Endodermal cell (in vitro differentiated cells): ENCODE data around the gene MINDY4. TPM values are rescaled to one million over a fixed set of nuclear protein-coding genes. Genes with fewer than 3 reads are reported as not detected.

Experiments used
- DNase-seq: peaks from one replicate; pipeline ENCODE4 v3.0.0-alpha.2; 2017
- H3K27ac ChIP-seq: 2 replicates; pipeline ENCODE4 v1.5.1; 2013; ENCODE audit warnings: mild to moderate bottlenecking, low read depth, low read length, moderate library complexity
- H3K27me3 ChIP-seq: 2 replicates; pipeline ENCODE4 v1.6.1; 2013; ENCODE audit warnings: mild to moderate bottlenecking, low read length, moderate library complexity; ENCODE audit not compliant: insufficient read depth, control insufficient read depth, poor library complexity, severe bottlenecking
- H3K36me3 ChIP-seq: 2 replicates; pipeline ENCODE4 v1.7.0; 2013; ENCODE audit warnings: mild to moderate bottlenecking, low read length, moderate library complexity; ENCODE audit not compliant: control insufficient read depth, insufficient read depth
- H3K4me1 ChIP-seq: one replicate; pipeline ENCODE4 v1.7.0; 2013; ENCODE audit warnings: low read length; ENCODE audit not compliant: control insufficient read depth, insufficient read depth
- H3K4me3 ChIP-seq: 2 replicates; pipeline ENCODE4 v1.5.1; 2013; ENCODE audit warnings: mild to moderate bottlenecking, low read length, moderate library complexity
- H3K9ac ChIP-seq: 2 replicates; pipeline ENCODE4 v1.6.1; 2013; ENCODE audit warnings: mild to moderate bottlenecking, low read length, moderate library complexity; ENCODE audit not compliant: poor library complexity, severe bottlenecking; ENCODE audit errors: extremely low read depth
- H3K9me3 ChIP-seq: 2 replicates; pipeline ENCODE4 v1.6.1; 2013; ENCODE audit warnings: mild to moderate bottlenecking, low read length, moderate library complexity; ENCODE audit not compliant: control insufficient read depth
- H3K27ac Mint-ChIP-seq: 2 replicates; pipeline ENCODE4 v1.8.0; 2020; ENCODE audit warnings: mixed read lengths
- H3K27me3 Mint-ChIP-seq: 2 replicates; pipeline ENCODE4 v1.8.0; 2021; ENCODE audit warnings: mild to moderate bottlenecking, mixed read lengths; ENCODE audit not compliant: insufficient read depth
- H3K36me3 Mint-ChIP-seq: 2 replicates; pipeline ENCODE4 v1.8.0; 2020; ENCODE audit warnings: low read depth, mixed read lengths
- H3K4me1 Mint-ChIP-seq: 2 replicates; pipeline ENCODE4 v1.8.0; 2020; ENCODE audit warnings: mixed read lengths
- H3K4me3 Mint-ChIP-seq: 2 replicates; pipeline ENCODE4 v1.8.0; 2020; ENCODE audit warnings: mild to moderate bottlenecking, moderate library complexity, mixed read lengths
- H3K9me3 Mint-ChIP-seq: 2 replicates; pipeline ENCODE4 v1.8.0; 2020; ENCODE audit warnings: mild to moderate bottlenecking, mixed read lengths
- WGBS, 2 experiments: methylation state at CpG; one replicate each; pipeline versions ENCODE4 v1.1.5 to v1.1.7; 2013; ENCODE audit warnings: missing lambda C conversion rate in 2 of 2, mixed read lengths in 1 of 2; ENCODE audit not compliant: insufficient coverage in 1 of 2, insufficient read length in 1 of 2; 5-methylcytosine and 5-hydroxymethylcytosine counted together
- total RNA-seq, 2 donors: library from RNA; stranded (reverse); fragmentation: NEBNext Ultra II Directional in 1 of 2; extraction: Animal tissue kit (Norgen Biotek cat#: 25700) in 1 of 2; gene quantifications; 2 replicates in 1 of 2; 3 replicates in 1 of 2; pipeline ENCODE4 v1.2.1, GENCODE V29; 2021
- TF ChIP-seq, protein P1 (sequence below): fragments of 200-600 bp; sonication (generic); conservative IDR thresholded peaks from 2 replicates; pipeline ENCODE4 v1.5.0; 2021; ENCODE audit warnings: antibody characterized with exemption, mild to moderate bottlenecking

MINDY4 gene
- total RNA-seq, 2 donors from 2014 or later, result 7.2 to 8.1 TPM

DNA sequence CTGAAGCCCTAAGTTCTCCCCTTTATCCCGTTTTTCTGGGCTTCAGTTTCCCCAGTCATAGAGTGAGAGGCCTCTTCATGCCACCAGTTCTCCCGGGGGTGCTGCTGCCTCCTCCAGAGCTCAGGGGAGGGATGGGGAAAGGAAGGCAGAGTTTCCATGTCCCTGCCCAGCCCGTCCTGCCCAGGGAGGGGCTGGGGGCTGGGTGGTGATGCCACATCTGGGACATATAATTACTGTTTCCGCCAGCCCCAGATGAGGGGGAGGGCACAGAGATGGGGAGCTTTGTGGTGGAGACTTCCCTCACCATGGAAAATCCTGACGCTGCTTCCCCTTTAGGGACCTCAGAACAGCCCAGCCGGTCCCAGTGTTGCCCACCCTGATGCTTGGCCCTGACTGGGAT, 144.5 kb downstream of the MINDY4 start:
- no peaks in the 10 kb centered on the region for H3K36me3 ChIP-seq
- no peaks in the 10 kb centered on the region for H3K9me3 Mint-ChIP-seq
- H3K4me1 ChIP-seq, result peaks cover 11% of the 10 kb centered on the region
- H3K36me3 Mint-ChIP-seq, result no peaks in the 10 kb centered on the region
- 67 to 86% methylated on average over 2 to 6 of the region's 6 CpGs for WGBS, 2 experiments
- H3K27me3 Mint-ChIP-seq, result no peaks in the 10 kb centered on the region
- peaks cover 22% of the 10 kb centered on the region for H3K4me1 Mint-ChIP-seq
- H3K4me3 Mint-ChIP-seq, result no peak overlapping the region
- H3K9ac ChIP-seq, result no peak overlapping the region
- H3K27ac Mint-ChIP-seq, result no peak overlapping the region
- no peak for DNase-seq
- H3K9me3 ChIP-seq, result no peaks in the 10 kb centered on the region
- no peak overlapping the region for H3K27ac ChIP-seq
- TF ChIP-seq, protein P1, sequence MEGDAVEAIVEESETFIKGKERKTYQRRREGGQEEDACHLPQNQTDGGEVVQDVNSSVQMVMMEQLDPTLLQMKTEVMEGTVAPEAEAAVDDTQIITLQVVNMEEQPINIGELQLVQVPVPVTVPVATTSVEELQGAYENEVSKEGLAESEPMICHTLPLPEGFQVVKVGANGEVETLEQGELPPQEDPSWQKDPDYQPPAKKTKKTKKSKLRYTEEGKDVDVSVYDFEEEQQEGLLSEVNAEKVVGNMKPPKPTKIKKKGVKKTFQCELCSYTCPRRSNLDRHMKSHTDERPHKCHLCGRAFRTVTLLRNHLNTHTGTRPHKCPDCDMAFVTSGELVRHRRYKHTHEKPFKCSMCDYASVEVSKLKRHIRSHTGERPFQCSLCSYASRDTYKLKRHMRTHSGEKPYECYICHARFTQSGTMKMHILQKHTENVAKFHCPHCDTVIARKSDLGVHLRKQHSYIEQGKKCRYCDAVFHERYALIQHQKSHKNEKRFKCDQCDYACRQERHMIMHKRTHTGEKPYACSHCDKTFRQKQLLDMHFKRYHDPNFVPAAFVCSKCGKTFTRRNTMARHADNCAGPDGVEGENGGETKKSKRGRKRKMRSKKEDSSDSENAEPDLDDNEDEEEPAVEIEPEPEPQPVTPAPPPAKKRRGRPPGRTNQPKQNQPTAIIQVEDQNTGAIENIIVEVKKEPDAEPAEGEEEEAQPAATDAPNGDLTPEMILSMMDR, result no peak
- H3K4me3 ChIP-seq, result no peak overlapping the region
- no peaks in the 10 kb centered on the region for H3K27me3 ChIP-seq

DNA sequence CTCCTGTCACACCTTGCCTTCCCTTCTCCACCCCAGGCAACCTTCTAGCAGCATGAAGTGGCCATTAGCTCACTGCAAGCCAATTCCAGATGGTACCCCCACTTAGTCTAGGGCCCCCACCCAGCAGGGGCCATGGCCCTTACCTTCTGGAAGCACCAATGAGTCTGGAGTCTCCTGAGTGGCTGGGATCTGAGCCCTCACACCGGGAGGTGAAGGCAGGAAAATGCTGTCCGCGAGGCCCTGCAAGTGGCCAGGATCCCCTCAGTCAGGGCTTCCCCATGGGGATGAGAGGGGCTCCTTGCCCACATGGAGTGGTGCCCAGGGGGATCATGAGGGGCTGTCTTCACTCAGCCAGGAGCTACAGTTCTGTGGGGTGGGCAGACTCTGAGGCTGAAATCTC, 145.0 kb downstream of the MINDY4 start:
- H3K9me3 ChIP-seq, result no peaks in the 10 kb centered on the region
- H3K36me3 ChIP-seq, result no peaks in the 10 kb centered on the region
- DNase-seq, result peak; percentile 41
- Mint-ChIP-seq H3K4me3 (no peak overlapping the region), H3K9me3 (no peaks in the 10 kb centered on the region), H3K4me1 (peaks cover 22% of the 10 kb centered on the region), H3K27me3 (no peaks in the 10 kb centered on the region), H3K36me3 (no peaks in the 10 kb centered on the region), H3K27ac (no peak overlapping the region)
- TF ChIP-seq, protein P1, result no peak
- no peaks in the 10 kb centered on the region for H3K27me3 ChIP-seq
- peaks cover 11% of the 10 kb centered on the region for H3K4me1 ChIP-seq
- no peak overlapping the region for H3K27ac ChIP-seq
- H3K9ac ChIP-seq, result no peak overlapping the region
- 84% methylated on average over 3 of the region's 3 CpGs; no CpG with 5 or more reads in 1 of the 2 experiments for WGBS, 2 experiments
- no peak overlapping the region for H3K4me3 ChIP-seq

GRCh38 chr7:30916767-30917166, 145.6 kb downstream of the MINDY4 start:
- no peak overlapping the region for H3K27ac ChIP-seq
- no peaks in the 10 kb centered on the region for H3K9me3 Mint-ChIP-seq
- no peaks in the 10 kb centered on the region for H3K36me3 ChIP-seq
- H3K4me1 ChIP-seq, result peaks cover 11% of the 10 kb centered on the region
- no peak overlapping the region for H3K4me3 ChIP-seq
- H3K27me3 ChIP-seq, result no peaks in the 10 kb centered on the region
- H3K9me3 ChIP-seq, result no peaks in the 10 kb centered on the region
- peaks cover 22% of the 10 kb centered on the region for H3K4me1 Mint-ChIP-seq
- H3K27me3 Mint-ChIP-seq, result no peaks in the 10 kb centered on the region
- DNase-seq, result no peak
- H3K9ac ChIP-seq, result no peak overlapping the region
- no peak overlapping the region for H3K4me3 Mint-ChIP-seq
- no peak overlapping the region for H3K27ac Mint-ChIP-seq
- H3K36me3 Mint-ChIP-seq, result no peaks in the 10 kb centered on the region
- 91 to 97% methylated on average over 5 to 7 of the region's 7 CpGs for WGBS, 2 experiments
- TF ChIP-seq, protein P1, result no peak
